ENCODE measurements around the gene COL25A1. TPM values are rescaled to one million over a fixed set of nuclear protein-coding genes. Genes with fewer than 3 reads are reported as not detected.

The COL25A1 gene
- polyA plus RNA-seq, 3 donors from 2014 or later: not detected

Other genes starting within 250 kb of the COL25A1 start
- 10 to 100 TPM in 2 of 3 donors, 1 to 10 TPM in 1; 5.3 to 17.8 (median 12.1) TPM for gene SEC24B, start 131.2 kb upstream of the COL25A1 start, polyA plus RNA-seq